GM08714 (cell line): ENCODE data around the gene SEL1L3.

ENCODE experiments used
- H3K4me3 ChIP-seq: fragments of 200-500 bp; sonication (Bioruptor generic); 2 replicates; pipeline ENCODE4 v1.5.1; 2014; ENCODE audit warnings: mild to moderate bottlenecking, low read length, inconsistent platforms
- ZNF274 ChIP-seq: IDR thresholded peaks from 2 replicates; pipeline ENCODE4 v1.6.1; 2012; ENCODE audit warnings: mild to moderate bottlenecking, low read depth, low read length

Gene SEL1L3

GRCh38 chr4:25844961-25845712 lies 17.7 kb downstream of the SEL1L3 start:
- no peak for TF ChIP-seq ZNF274
- H3K4me3 ChIP-seq, result no peak overlapping the region

GRCh38 chr4:25843340-25844097 lies 19.3 kb downstream of the SEL1L3 start:
- no peak overlapping the region for H3K4me3 ChIP-seq
- no peak for TF ChIP-seq ZNF274

GRCh38 chr4:25842229-25842845 lies 20.5 kb downstream of the SEL1L3 start:
- no peak overlapping the region for H3K4me3 ChIP-seq
- no peak for TF ChIP-seq ZNF274

- no peak overlapping the region for H3K4me3 ChIP-seq
These were observed 23.1 kb downstream of the SEL1L3 start for GRCh38 chr4:25839687-25840086.

GRCh38 chr4:25839233-25839632 lies 23.6 kb downstream of the SEL1L3 start:
- TF ChIP-seq ZNF274, result no peak

More at GRCh38 chr4:25839687-25840086, 23.1 kb downstream of the SEL1L3 start:
- no peak for TF ChIP-seq ZNF274

GRCh38 chr4:25838526-25838925 lies 24.3 kb downstream of the SEL1L3 start:
- TF ChIP-seq ZNF274, result no peak
- no peak overlapping the region for H3K4me3 ChIP-seq

More at GRCh38 chr4:25839233-25839632, 23.6 kb downstream of the SEL1L3 start:
- H3K4me3 ChIP-seq, result no peak overlapping the region

- H3K4me3 ChIP-seq, result no peak overlapping the region
- no peak for TF ChIP-seq ZNF274
These were observed 25.7 kb downstream of the SEL1L3 start for GRCh38 chr4:25837107-25837506.

- H3K4me3 ChIP-seq, result no peak overlapping the region
- TF ChIP-seq ZNF274, result no peak
These were observed 27.4 kb downstream of the SEL1L3 start for GRCh38 chr4:25835384-25835783.

- no peak overlapping the region for H3K4me3 ChIP-seq
These were observed 28.2 kb downstream of the SEL1L3 start for GRCh38 chr4:25834411-25835107.

GRCh38 chr4:25830548-25830947 lies 32.2 kb downstream of the SEL1L3 start:
- no peak overlapping the region for H3K4me3 ChIP-seq

More at GRCh38 chr4:25834411-25835107, 28.2 kb downstream of the SEL1L3 start:
- TF ChIP-seq ZNF274, result no peak

GRCh38 chr4:25827897-25828296 lies 34.9 kb downstream of the SEL1L3 start:
- no peak for TF ChIP-seq ZNF274
- H3K4me3 ChIP-seq, result no peak overlapping the region

More at GRCh38 chr4:25830548-25830947, 32.2 kb downstream of the SEL1L3 start:
- no peak for TF ChIP-seq ZNF274

- no peak for TF ChIP-seq ZNF274
- no peak overlapping the region for H3K4me3 ChIP-seq
These were observed 35.4 kb downstream of the SEL1L3 start for GRCh38 chr4:25827373-25827772.

GRCh38 chr4:25826074-25826752 lies 36.6 kb downstream of the SEL1L3 start:
- TF ChIP-seq ZNF274, result no peak
- no peak overlapping the region for H3K4me3 ChIP-seq
